Measurements from ENCODE around the gene TTL. TPM values are rescaled to one million over a fixed set of nuclear protein-coding genes. Genes with fewer than 3 reads are reported as not detected.
A peak's percentile ranks its signal among the peaks of the same experiment; 100 is the strongest.

Gene TTL
- total and polyA plus RNA-seq, 2 of the 13 experiments (the other 11 are each of a cell fraction or from before 2014, with no cell fraction given): 19.0 to 59.8 TPM

- TF ChIP-seq ZBTB21 (CRISPR knock-in tag; IDR thresholded peaks at IDR 0.05): peak; percentile 90
- peak; percentile 89 for TF ChIP-seq CREB1 (IDR thresholded peaks at IDR 0.05)
- TF ChIP-seq CREB1 (CRISPR knock-in tag; IDR thresholded peaks at IDR 0.05): no peak
- no peak for TF ChIP-seq ZNF577 (CRISPR knock-in tag; IDR thresholded peaks at IDR 0.05; ENCODE audit: borderline replicate concordance, low read depth)
- TF ChIP-seq HIVEP1 (CRISPR knock-in tag; IDR thresholded peaks at IDR 0.05): no peak
- no peak for TF ChIP-seq ZNF230 (CRISPR knock-in tag; IDR thresholded peaks at IDR 0.05)
- TF ChIP-seq ETV6 (CRISPR knock-in tag; conservative IDR thresholded peaks at IDR 0.05): no peak
- 0 out of 2 replicates have a peak, but pooled peaks have one; percentile 50 for TF ChIP-seq ZNF724P (CRISPR knock-in tag; IDR thresholded peaks at IDR 0.05; ENCODE audit: borderline replicate concordance)
- TF ChIP-seq FOSL2 (CRISPR knock-in tag; IDR thresholded peaks at IDR 0.05): peak; percentile 32; the same call in 1 of the 2 replicates
- 0 out of 2 replicates have a peak, but pooled peaks have one; percentile 71 for TF ChIP-seq REL (CRISPR knock-in tag; conservative IDR thresholded peaks at IDR 0.05)
- TF ChIP-seq CEBPG (CRISPR knock-in tag; IDR thresholded peaks at IDR 0.05): peak; percentile 43; the same call in 1 of the 2 replicates
- no peak for TF ChIP-seq ZNF737 (CRISPR knock-in tag; IDR thresholded peaks at IDR 0.05; ENCODE audit: borderline replicate concordance)
- no peak for TF ChIP-seq ZNF850 (CRISPR knock-in tag; conservative IDR thresholded peaks at IDR 0.05)
- TF ChIP-seq SRSF4 (IDR thresholded peaks at IDR 0.05; ENCODE audit: low read depth, low read length, poor library complexity, severe bottlenecking): no peak
- TF ChIP-seq, protein P1, sequence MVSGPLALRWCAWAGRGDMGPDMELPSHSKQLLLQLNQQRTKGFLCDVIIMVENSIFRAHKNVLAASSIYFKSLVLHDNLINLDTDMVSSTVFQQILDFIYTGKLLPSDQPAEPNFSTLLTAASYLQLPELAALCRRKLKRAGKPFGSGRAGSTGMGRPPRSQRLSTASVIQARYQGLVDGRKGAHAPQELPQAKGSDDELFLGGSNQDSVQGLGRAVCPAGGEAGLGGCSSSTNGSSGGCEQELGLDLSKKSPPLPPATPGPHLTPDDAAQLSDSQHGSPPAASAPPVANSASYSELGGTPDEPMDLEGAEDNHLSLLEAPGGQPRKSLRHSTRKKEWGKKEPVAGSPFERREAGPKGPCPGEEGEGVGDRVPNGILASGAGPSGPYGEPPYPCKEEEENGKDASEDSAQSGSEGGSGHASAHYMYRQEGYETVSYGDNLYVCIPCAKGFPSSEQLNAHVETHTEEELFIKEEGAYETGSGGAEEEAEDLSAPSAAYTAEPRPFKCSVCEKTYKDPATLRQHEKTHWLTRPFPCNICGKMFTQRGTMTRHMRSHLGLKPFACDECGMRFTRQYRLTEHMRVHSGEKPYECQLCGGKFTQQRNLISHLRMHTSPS (CRISPR knock-in tag; IDR thresholded peaks at IDR 0.05; ENCODE audit: low read depth): 0 out of 2 replicates have a peak, but pooled peaks have one; percentile 53
- TF ChIP-seq ZNF720 (CRISPR knock-in tag; IDR thresholded peaks at IDR 0.05): no peak
- TF ChIP-seq POLR2A (IDR thresholded peaks at IDR 0.05; ENCODE audit: insufficient read depth in 1 of 2, low read depth in 2 of 2, low read length in 2 of 2): 0 out of 4 replicates have a peak, but pooled peaks of 1 of the 2 experiments have one; percentile 32
- no peak for TF ChIP-seq GTF2F1 (IDR thresholded peaks at IDR 0.05; ENCODE audit: low read length)
- 0 out of 2 replicates have a peak, but pooled peaks have one; percentile 49 for TF ChIP-seq CENPT (CRISPR knock-in tag; IDR thresholded peaks at IDR 0.05; ENCODE audit: low read depth)
- TF ChIP-seq ZNF441 (CRISPR knock-in tag; IDR thresholded peaks at IDR 0.05; ENCODE audit: borderline replicate concordance): 0 out of 2 replicates have a peak, but pooled peaks have one; percentile 19
- TF ChIP-seq, protein P2, sequence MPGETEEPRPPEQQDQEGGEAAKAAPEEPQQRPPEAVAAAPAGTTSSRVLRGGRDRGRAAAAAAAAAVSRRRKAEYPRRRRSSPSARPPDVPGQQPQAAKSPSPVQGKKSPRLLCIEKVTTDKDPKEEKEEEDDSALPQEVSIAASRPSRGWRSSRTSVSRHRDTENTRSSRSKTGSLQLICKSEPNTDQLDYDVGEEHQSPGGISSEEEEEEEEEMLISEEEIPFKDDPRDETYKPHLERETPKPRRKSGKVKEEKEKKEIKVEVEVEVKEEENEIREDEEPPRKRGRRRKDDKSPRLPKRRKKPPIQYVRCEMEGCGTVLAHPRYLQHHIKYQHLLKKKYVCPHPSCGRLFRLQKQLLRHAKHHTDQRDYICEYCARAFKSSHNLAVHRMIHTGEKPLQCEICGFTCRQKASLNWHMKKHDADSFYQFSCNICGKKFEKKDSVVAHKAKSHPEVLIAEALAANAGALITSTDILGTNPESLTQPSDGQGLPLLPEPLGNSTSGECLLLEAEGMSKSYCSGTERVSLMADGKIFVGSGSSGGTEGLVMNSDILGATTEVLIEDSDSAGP (CRISPR knock-in tag; IDR thresholded peaks at IDR 0.05; ENCODE audit: borderline replicate concordance): no peak; the same call in 1 of the 2 replicates
- TF ChIP-seq ZNF547 (CRISPR knock-in tag; IDR thresholded peaks at IDR 0.05): no peak
- TF ChIP-seq ZKSCAN1 (IDR thresholded peaks at IDR 0.05; ENCODE audit: low read length): no peak
- TF ChIP-seq, protein P3, sequence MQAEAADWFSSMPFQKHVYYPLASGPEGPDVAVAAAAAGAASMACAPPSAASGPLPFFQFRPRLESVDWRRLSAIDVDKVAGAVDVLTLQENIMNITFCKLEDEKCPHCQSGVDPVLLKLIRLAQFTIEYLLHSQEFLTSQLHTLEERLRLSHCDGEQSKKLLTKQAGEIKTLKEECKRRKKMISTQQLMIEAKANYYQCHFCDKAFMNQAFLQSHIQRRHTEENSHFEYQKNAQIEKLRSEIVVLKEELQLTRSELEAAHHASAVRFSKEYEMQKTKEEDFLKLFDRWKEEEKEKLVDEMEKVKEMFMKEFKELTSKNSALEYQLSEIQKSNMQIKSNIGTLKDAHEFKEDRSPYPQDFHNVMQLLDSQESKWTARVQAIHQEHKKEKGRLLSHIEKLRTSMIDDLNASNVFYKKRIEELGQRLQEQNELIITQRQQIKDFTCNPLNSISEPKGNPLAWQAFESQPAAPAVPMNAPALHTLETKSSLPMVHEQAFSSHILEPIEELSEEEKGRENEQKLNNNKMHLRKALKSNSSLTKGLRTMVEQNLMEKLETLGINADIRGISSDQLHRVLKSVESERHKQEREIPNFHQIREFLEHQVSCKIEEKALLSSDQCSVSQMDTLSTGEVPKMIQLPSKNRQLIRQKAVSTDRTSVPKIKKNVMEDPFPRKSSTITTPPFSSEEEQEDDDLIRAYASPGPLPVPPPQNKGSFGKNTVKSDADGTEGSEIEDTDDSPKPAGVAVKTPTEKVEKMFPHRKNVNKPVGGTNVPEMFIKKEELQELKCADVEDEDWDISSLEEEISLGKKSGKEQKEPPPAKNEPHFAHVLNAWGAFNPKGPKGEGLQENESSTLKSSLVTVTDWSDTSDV (CRISPR knock-in tag; IDR thresholded peaks at IDR 0.05): no peak
- no peak for TF ChIP-seq HNRNPK (IDR thresholded peaks at IDR 0.05; ENCODE audit: low read depth, low read length, poor library complexity, severe bottlenecking)
- no peak for TF ChIP-seq LCORL (IDR thresholded peaks at IDR 0.05)
- TF ChIP-seq LCORL (CRISPR knock-in tag; IDR thresholded peaks at IDR 0.05): peak; percentile 13
Observed at GRCh38 chr2:112583497-112584133, 101.7 kb downstream of the TTL start (continued).
